K562 (cell line): ENCODE measurements around the gene TBC1D2. TPM values are rescaled to one million over a fixed set of nuclear protein-coding genes. Genes with fewer than 3 reads are reported as not detected.
A peak's percentile ranks its signal among the peaks of the same experiment; 100 is the strongest.

Experiments
- ATAC-seq: fragments of 200-7000 bp; cut with Tn5 transposase; 3 replicates; pipeline ENCODE4 v1.9.1; 2020; ENCODE audit warnings: moderate library complexity
- BruUV-seq: library from RNA; stranded (reverse); fragments of 400-500 nt; replicated peaks from 2 replicates; lab custom pipeline; 2021; lab: Mats Ljungman, UMichigan
- CTCF ChIA-PET: fragments of 300-600 bp; formaldehyde crosslinking; extraction: SDS; loops from one replicate; lab custom pipeline; 2021; ENCODE audit warnings: low intra/inter-chr PET ratio; lab: Yijun Ruan, JAX
- POLR2A ChIA-PET: fragments of 300-600, 350-650 bp; sonication (Branson Sonifier 250); formaldehyde crosslinking; extraction: SDS; loops from one replicate; lab custom pipeline; 2021; ENCODE audit warnings: antibody characterized with exemption, inconsistent platforms; lab: Yijun Ruan, JAX
- DNase-seq, 4 experiments: peaks; one replicate each; pipeline versions ENCODE4 v3.0.0 to v3.0.0-alpha.2; 2011 to 2018; ENCODE audit warnings: low spot score in 3 of 4, mixed read lengths in 3 of 4; ENCODE audit errors: extremely low read depth in 1 of 4
- FAIRE-seq: peaks from 2 replicates; lab custom pipeline; 2011; peaks lifted over from hg19 to GRCh38; lab: Jason Lieb, UNC
- H2AFZ ChIP-seq: 2 replicates; pipeline ENCODE4 v1.6.0; 2011; ENCODE audit warnings: low read depth, low read length, control low read depth, inconsistent platforms
- H3K27ac ChIP-seq: fragments of 200-600 bp; 3 replicates; pipeline ENCODE4 v1.8.0; 2011; ENCODE audit warnings: low read depth, mild to moderate bottlenecking, control low read depth, inconsistent platforms, low read length, moderate library complexity, mixed read lengths; ENCODE audit errors: extremely low read depth
- H3K27me3 ChIP-seq, 2 experiments: fragments of 300-600 bp in 1 of 2; 2 replicates in 1 of 2; 3 replicates in 1 of 2; pipeline versions ENCODE4 v1.6.0 to v1.8.0; 2011; ENCODE audit warnings: inconsistent platforms in 2 of 2, low read length in 2 of 2, mild to moderate bottlenecking in 1 of 2, mixed read lengths in 1 of 2, moderate library complexity in 1 of 2; ENCODE audit not compliant: control insufficient read depth in 2 of 2, insufficient read depth in 2 of 2
- H3K36me3 ChIP-seq: fragments of 300-600 bp; 3 replicates; pipeline ENCODE4 v1.8.0; 2011; ENCODE audit warnings: mild to moderate bottlenecking, low read length, inconsistent platforms; ENCODE audit not compliant: control insufficient read depth, insufficient read depth
- H3K4me1 ChIP-seq, 2 experiments: fragments of 200-600 bp in 1 of 2; replicated peaks in 1 of 2; 2 replicates in 1 of 2; 3 replicates in 1 of 2; pipeline versions ENCODE4 v1.5.1 to v1.8.0; 2011; ENCODE audit warnings: inconsistent platforms in 2 of 2, low read length in 2 of 2, mild to moderate bottlenecking in 1 of 2, mixed read lengths in 1 of 2, moderate library complexity in 1 of 2; ENCODE audit not compliant: control insufficient read depth in 2 of 2, insufficient read depth in 2 of 2
- H3K4me2 ChIP-seq: 2 replicates; pipeline ENCODE4 v1.6.1; 2011; ENCODE audit warnings: low read length, control low read depth, inconsistent platforms, mixed read lengths; ENCODE audit not compliant: insufficient read depth
- H3K4me3 ChIP-seq: fragments of 200-600 bp; sonication (generic), shearing (Covaris generic); 2 replicates; pipeline ENCODE4 v1.5.1; 2016; ENCODE audit warnings: control low read depth, inconsistent platforms
- H3K79me2 ChIP-seq: fragments of 200-600 bp; 3 replicates; pipeline ENCODE4 v1.8.0; 2011; ENCODE audit warnings: low read length, inconsistent platforms; ENCODE audit not compliant: control insufficient read depth, insufficient read depth
- H3K9ac ChIP-seq, 2 experiments: 2 replicates each; pipeline versions ENCODE4 v1.6.0 to v1.6.1; 2011; ENCODE audit warnings: low read depth in 2 of 2, low read length in 2 of 2, control low read depth in 1 of 2, inconsistent platforms in 1 of 2, mild to moderate bottlenecking in 1 of 2, mixed read lengths in 1 of 2; ENCODE audit not compliant: insufficient read depth in 1 of 2
- H3K9me1 ChIP-seq: one replicate; pipeline ENCODE4 v1.6.0; 2011; ENCODE audit warnings: inconsistent platforms, mild to moderate bottlenecking, low read length, moderate library complexity; ENCODE audit not compliant: control insufficient read depth, insufficient read depth
- H3K9me3 ChIP-seq: replicated peaks from 2 replicates; pipeline ENCODE4 v1.5.1; 2011; ENCODE audit warnings: low read depth, low read length, inconsistent platforms; ENCODE audit not compliant: control insufficient read depth, insufficient read depth
- H4K20me1 ChIP-seq: replicated peaks from 2 replicates; pipeline ENCODE4 v1.6.1; 2011; ENCODE audit warnings: low read length, inconsistent platforms, mixed read lengths; ENCODE audit not compliant: control insufficient read depth, insufficient read depth
- AFF1 ChIP-seq, 2 experiments: fragments of 450-650 bp; IDR thresholded peaks; 2 replicates each; pipeline ENCODE4 v1.6.1; 2018; ENCODE audit warnings: mild to moderate bottlenecking in 2 of 2, low read depth in 1 of 2; ENCODE audit not compliant: partially characterized antibody in 2 of 2
- ARID3A ChIP-seq: IDR thresholded peaks from 2 replicates; pipeline ENCODE4 v1.6.1; 2012; ENCODE audit warnings: low read depth, low read length, improper control_type of control experiment, borderline replicate concordance
- CCAR2 ChIP-seq: fragments of 200-400 bp; formaldehyde crosslinking; IDR thresholded peaks from 2 replicates; pipeline ENCODE4 v1.6.1; 2017; ENCODE audit warnings: mild to moderate bottlenecking, low read depth, low read length
- GABPA ChIP-seq: fragments of 200-800 bp; sonication (Bioruptor generic); conservative IDR thresholded peaks from 2 replicates; pipeline ENCODE4 v1.6.1; 2016; ENCODE audit warnings: low read depth, missing genetic modification characterization, missing compliant biosample characterization
- NCOR1 ChIP-seq: fragments of 450-650 bp; IDR thresholded peaks from 2 replicates; pipeline ENCODE4 v1.6.1; 2016; ENCODE audit warnings: mild to moderate bottlenecking, moderate library complexity
- NR1H2 ChIP-seq: sonication (generic); formaldehyde crosslinking; IDR thresholded peaks from 2 replicates; pipeline ENCODE4 v1.4.0; 2020; ENCODE audit warnings: mild to moderate bottlenecking, missing genetic modification reagents
- PCBP2 ChIP-seq: fragments of 200-400 bp; formaldehyde crosslinking; IDR thresholded peaks from 2 replicates; pipeline ENCODE4 v1.6.1; 2018; ENCODE audit warnings: low read length, low read depth, mild to moderate bottlenecking, moderate library complexity; ENCODE audit not compliant: poor library complexity, severe bottlenecking
- SLC30A9 ChIP-seq: fragments of 250-450 bp; sonication (Bioruptor Pico); IDR thresholded peaks from 2 replicates; pipeline ENCODE4 v1.8.0; 2022; ENCODE audit warnings: mild to moderate bottlenecking, moderate library complexity
- SNIP1 ChIP-seq: fragments of 450-650 bp; IDR thresholded peaks from 2 replicates; pipeline ENCODE4 v1.7.1; 2017; ENCODE audit warnings: low read depth, mild to moderate bottlenecking
- SP2 ChIP-seq: IDR thresholded peaks from 2 replicates; pipeline ENCODE4 v1.6.1; 2011; ENCODE audit warnings: mild to moderate bottlenecking, low read depth, low read length, moderate library complexity; ENCODE audit not compliant: poor library complexity, severe bottlenecking; ENCODE audit errors: extremely low read depth
- ZBTB33 ChIP-seq: sonication (generic); formaldehyde crosslinking; IDR thresholded peaks from 2 replicates; pipeline ENCODE4 v1.8.1; 2023; ENCODE audit warnings: mild to moderate bottlenecking, missing genetic modification reagents
- ZNF551 ChIP-seq: fragments of 250-450 bp; sonication (Bioruptor Pico); IDR thresholded peaks from 2 replicates; pipeline ENCODE4 v1.5.0; 2021; ENCODE audit warnings: mild to moderate bottlenecking, moderate library complexity
- WGBS: fragments of 100-300 bp; shearing (Covaris generic); methylation state at CpG from one replicate; pipeline ENCODE4 v1.1.6; 2016; ENCODE audit warnings: low coverage, mixed read lengths; ENCODE audit not compliant: insufficient coverage; ENCODE audit errors: missing lambda C conversion rate; 5-methylcytosine and 5-hydroxymethylcytosine counted together
- in situ Hi-C: fragments of 300-500 bp; cut with MboI; formaldehyde crosslinking; loops from 4 replicates; pipeline ENCODE4 v1.15.0; 2018; ENCODE audit warnings: inconsistent platforms, mixed read lengths
- intact Hi-C: fragments of 100-400 bp; cut with micrococcal nuclease; formaldehyde crosslinking; loops from 2 replicates; pipeline ENCODE4 v1.14.2; 2022
- polyA plus RNA-seq, 8 experiments: library from polyadenylated mRNA; depleted of rRNA in 4 of 8; stranded (reverse) in 5 of 8; unstranded in 3 of 8; fragments of >200 nt; fragmentation: Nextera tagmentation in 2 of 8; fragmentation: Illumina TruSeq in 1 of 8; extraction: Ambion mirVana in 2 of 8; extraction: Trizol in 1 of 8; gene quantifications; 2 replicates each; pipeline versions ENCODE4 v1.2.1 to v1.2.3, GENCODE V29; 2011 to 2014; ENCODE audit warnings: inconsistent platforms in 1 of 8, missing spikeins in 1 of 8
- total RNA-seq, 7 experiments: library from RNA; depleted of rRNA in 6 of 7; stranded (reverse); fragments of >200 nt in 6 of 7; fragmentation: Illumina TruSeq in 2 of 7; extraction: Trizol in 2 of 7; gene quantifications; 2 replicates each; pipeline versions ENCODE4 v1.2.1 to v1.2.3, GENCODE V29; 2011 to 2021; ENCODE audit warnings: low replicate concordance in 1 of 7
- TF ChIP-seq, protein P1 (sequence below): fragments of 250-450 bp; sonication (Bioruptor Pico); IDR thresholded peaks from 2 replicates; pipeline ENCODE4 v1.4.0; 2020; ENCODE audit warnings: mild to moderate bottlenecking, moderate library complexity

TBC1D2 gene
- total and polyA plus RNA-seq, 9 of the 15 experiments (the other 6 are each of a cell fraction or from before 2014, with no cell fraction given): 0.10 to 7.0 (median 2.5) TPM

GRCh38 chr9:98285446-98285845 lies 30.0 kb upstream of the TBC1D2 start:
- in situ Hi-C loops: no loop called here
- no peak overlapping the region for H3K4me3 ChIP-seq
- ATAC-seq (no peak), FAIRE-seq (no peak), DNase-seq (no peak)
- intact Hi-C loops: no loop called here
- CTCF ChIA-PET: no interaction called here
- H3K9me3 ChIP-seq: no peaks in the 10 kb centered on the region
- no TSS peak for BruUV-seq
- H2AFZ ChIP-seq: peak overlapping the region; percentile 56; the same call in 1 of the 2 replicates
- WGBS: 17% methylated on average over 4 of the region's 4 CpGs
- no peak overlapping the region for H3K9ac ChIP-seq
- no peaks in the 10 kb centered on the region for H3K79me2 ChIP-seq
- H3K27ac ChIP-seq: no peak overlapping the region
- POLR2A ChIA-PET: interaction anchor here (0.6 kb wide), 2 partner anchors 440 to 766 kb away, joined by 3 to 4 read pairs; no protein-coding TSS in a partner anchor
- no peaks in the 10 kb centered on the region for H3K27me3 ChIP-seq
- peaks cover 7 to 8% of the 10 kb centered on the region in 2 experiments for H3K4me1 ChIP-seq
- H4K20me1 ChIP-seq: no peaks in the 10 kb centered on the region
- no peak overlapping the region for H3K4me2 ChIP-seq
- no peaks in the 10 kb centered on the region for H3K36me3 ChIP-seq
- no peaks in the 10 kb centered on the region for H3K9me1 ChIP-seq
- TF ChIP-seq PCBP2: no peak
- no peak for TF ChIP-seq ZBTB33 (CRISPR knock-in tag)
- no peak for TF ChIP-seq SLC30A9
- TF ChIP-seq GABPA (tag): no peak
- TF ChIP-seq SNIP1: no peak
- no peak for TF ChIP-seq ZNF551
- no peak for TF ChIP-seq NR1H2 (CRISPR knock-in tag)
- TF ChIP-seq CCAR2: no peak
- TF ChIP-seq AFF1 (IDR thresholded peaks at IDR 0.05; ENCODE audit: low read depth in 1 of 2, partially characterized antibody in 2 of 2): no peak
- TF ChIP-seq SP2: peak; percentile 20
- TF ChIP-seq NCOR1: no peak
- no peak for TF ChIP-seq ARID3A
- TF ChIP-seq, protein P1, sequence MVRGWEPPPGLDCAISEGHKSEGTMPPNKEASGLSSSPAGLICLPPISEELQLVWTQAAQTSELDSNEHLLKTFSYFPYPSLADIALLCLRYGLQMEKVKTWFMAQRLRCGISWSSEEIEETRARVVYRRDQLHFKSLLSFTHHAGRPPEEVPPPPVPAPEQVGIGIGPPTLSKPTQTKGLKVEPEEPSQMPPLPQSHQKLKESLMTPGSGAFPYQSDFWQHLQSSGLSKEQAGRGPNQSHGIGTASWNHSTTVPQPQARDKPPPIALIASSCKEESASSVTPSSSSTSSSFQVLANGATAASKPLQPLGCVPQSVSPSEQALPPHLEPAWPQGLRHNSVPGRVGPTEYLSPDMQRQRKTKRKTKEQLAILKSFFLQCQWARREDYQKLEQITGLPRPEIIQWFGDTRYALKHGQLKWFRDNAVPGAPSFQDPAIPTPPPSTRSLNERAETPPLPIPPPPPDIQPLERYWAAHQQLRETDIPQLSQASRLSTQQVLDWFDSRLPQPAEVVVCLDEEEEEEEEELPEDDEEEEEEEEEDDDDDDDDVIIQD: no peak
